Esophagus muscularis mucosa (tissue), 4 donors: ENCODE measurements around the gene WNT6. TPM values are rescaled to one million over a fixed set of nuclear protein-coding genes. Genes with fewer than 3 reads are reported as not detected.

Experiments
- DNase-seq: peaks from one replicate; pipeline ENCODE4 v3.0.0-alpha.2; 2017; ENCODE audit errors: extremely low spot score
- H3K27ac ChIP-seq, 4 donors: fragments of 200-600 bp; sonication (generic); replicated peaks in 1 of 4; 1 replicate in 3 of 4; 2 replicates in 1 of 4; pipeline ENCODE4 v1.5.1; 2016 to 2019; ENCODE audit warnings: mild to moderate bottlenecking in 1 of 4
- H3K27me3 ChIP-seq, 4 donors: fragments of 200-600 bp; sonication (generic); one replicate each; pipeline versions ENCODE4 v1.5.1 to v1.6.0; 2016 to 2019
- H3K36me3 ChIP-seq, 4 donors: fragments of 200-600 bp; sonication (generic); one replicate each; pipeline ENCODE4 v1.5.1; 2016 to 2019
- H3K4me1 ChIP-seq, 4 donors: fragments of 200-600 bp; sonication (generic); one replicate each; pipeline ENCODE4 v1.5.1; 2016 to 2019
- H3K4me3 ChIP-seq, 4 donors: fragments of 200-600 bp; sonication (generic); 1 replicate in 2 of 4; 2 replicates in 2 of 4; pipeline ENCODE4 v1.5.1; 2016 to 2019; ENCODE audit warnings: mild to moderate bottlenecking in 4 of 4, moderate library complexity in 1 of 4
- H3K9me3 ChIP-seq, 4 donors: fragments of 200-600 bp; sonication (generic); 1 replicate in 3 of 4; 2 replicates in 1 of 4; pipeline ENCODE4 v1.5.1; 2016 to 2019
- EP300 ChIP-seq: sonication (generic); formaldehyde crosslinking; IDR thresholded peaks from one replicate; pipeline ENCODE4 v1.6.1; 2017; ENCODE audit warnings: antibody characterized with exemption
- POLR2A ChIP-seq: fragments of 450-650 bp; IDR thresholded peaks from one replicate; pipeline ENCODE4 v1.6.1; 2017; ENCODE audit warnings: antibody characterized with exemption, moderate library complexity, mild to moderate bottlenecking, low read depth
- POLR2AphosphoS5 ChIP-seq, 2 donors: sonication (generic); formaldehyde crosslinking; IDR thresholded peaks; one replicate each; pipeline ENCODE4 v1.6.1; 2017; ENCODE audit warnings: antibody characterized with exemption in 2 of 2
- WGBS: methylation state at CpG from one replicate; pipeline ENCODE4 v1.1.5; 2018; 5-methylcytosine and 5-hydroxymethylcytosine counted together
- intact Hi-C: fragments of 100-400 bp; cut with DNase I; formaldehyde crosslinking; loops from one replicate; pipeline ENCODE4 v1.15.1; 2023
- total RNA-seq, 4 donors: library from RNA; depleted of rRNA; stranded (reverse); fragments of >200 nt; gene quantifications; one replicate each; pipeline versions ENCODE4 v1.1.0 to v1.2.1, GENCODE V29; 2016
- TF ChIP-seq, protein P1 (sequence below), 3 experiments: fragments of 200-600 bp in 2 of 3; fragments of 450-650 bp in 1 of 3; sonication (generic) in 2 of 3; IDR thresholded peaks; one replicate each; pipeline ENCODE4 v1.5.1; 2017 to 2019; ENCODE audit warnings: antibody characterized with exemption in 3 of 3, mild to moderate bottlenecking in 2 of 3, moderate library complexity in 1 of 3

The WNT6 gene
- total RNA-seq, 4 donors from 2014 or later = 2.9 to 14.3 (median 8.0) TPM

DNA sequence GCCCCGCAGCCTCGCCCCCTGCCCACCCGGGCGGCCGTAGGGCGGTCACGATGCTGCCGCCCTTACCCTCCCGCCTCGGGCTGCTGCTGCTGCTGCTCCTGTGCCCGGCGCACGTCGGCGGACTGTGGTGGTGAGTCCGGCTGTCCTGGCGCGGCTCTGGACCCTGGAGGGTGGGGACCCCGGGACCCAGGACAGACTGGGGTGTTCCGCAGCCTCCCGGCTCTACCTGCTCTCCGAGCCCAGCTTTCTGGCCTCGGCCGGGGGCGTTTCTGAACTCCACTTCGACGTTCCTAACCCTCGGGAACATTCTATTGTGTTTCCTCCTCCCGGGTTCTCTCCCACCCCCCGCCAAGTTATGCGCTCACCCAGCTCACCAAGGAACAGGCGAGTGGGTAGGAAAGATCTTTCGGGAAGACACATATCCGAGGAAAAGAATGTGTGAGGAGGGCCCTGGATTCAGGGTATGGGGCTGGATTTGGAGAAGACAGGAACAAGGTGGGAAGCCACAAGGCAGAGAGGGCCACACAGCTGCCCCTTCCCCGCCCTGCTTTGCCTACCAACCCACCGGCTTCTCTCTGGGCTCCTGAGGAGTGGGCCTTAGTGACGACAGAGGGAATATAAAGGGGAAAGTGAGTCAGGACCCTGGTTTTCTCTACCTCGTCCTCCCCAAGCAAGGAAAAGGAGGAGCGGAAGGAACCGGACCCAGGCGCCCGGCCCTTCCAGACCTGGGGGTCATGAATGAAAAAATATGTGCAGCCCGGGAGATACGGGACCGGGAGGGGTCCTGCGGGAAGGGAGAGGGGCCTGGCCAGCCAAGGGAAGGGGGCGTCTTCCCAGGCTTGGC is 605 bp downstream of the WNT6 start:
- Histone ChIP-seq H3K27me3 (peaks cover 0 to 100% (median 50%) of the 10 kb centered on the region in 4 donors), H3K4me1 (peaks cover 22 to 36% (median 28%) of the 10 kb centered on the region in 4 donors), H3K27ac (peak overlapping the region in 2 of 4 donors; percentile 7 to 29), H3K36me3 (no peaks in the 10 kb centered on the region), H3K4me3 (peak overlapping the region; percentile 51 to 64 (median 51)), H3K9me3 (no peaks in the 10 kb centered on the region)
- TF ChIP-seq, protein P1, sequence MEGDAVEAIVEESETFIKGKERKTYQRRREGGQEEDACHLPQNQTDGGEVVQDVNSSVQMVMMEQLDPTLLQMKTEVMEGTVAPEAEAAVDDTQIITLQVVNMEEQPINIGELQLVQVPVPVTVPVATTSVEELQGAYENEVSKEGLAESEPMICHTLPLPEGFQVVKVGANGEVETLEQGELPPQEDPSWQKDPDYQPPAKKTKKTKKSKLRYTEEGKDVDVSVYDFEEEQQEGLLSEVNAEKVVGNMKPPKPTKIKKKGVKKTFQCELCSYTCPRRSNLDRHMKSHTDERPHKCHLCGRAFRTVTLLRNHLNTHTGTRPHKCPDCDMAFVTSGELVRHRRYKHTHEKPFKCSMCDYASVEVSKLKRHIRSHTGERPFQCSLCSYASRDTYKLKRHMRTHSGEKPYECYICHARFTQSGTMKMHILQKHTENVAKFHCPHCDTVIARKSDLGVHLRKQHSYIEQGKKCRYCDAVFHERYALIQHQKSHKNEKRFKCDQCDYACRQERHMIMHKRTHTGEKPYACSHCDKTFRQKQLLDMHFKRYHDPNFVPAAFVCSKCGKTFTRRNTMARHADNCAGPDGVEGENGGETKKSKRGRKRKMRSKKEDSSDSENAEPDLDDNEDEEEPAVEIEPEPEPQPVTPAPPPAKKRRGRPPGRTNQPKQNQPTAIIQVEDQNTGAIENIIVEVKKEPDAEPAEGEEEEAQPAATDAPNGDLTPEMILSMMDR (IDR thresholded peaks at IDR 0.05) = no peak
- TF ChIP-seq POLR2AphosphoS5 (IDR thresholded peaks at IDR 0.05) (no peak), POLR2A (no peak), EP300 (no peak)
- intact Hi-C loops = no loop called here
- no peak for DNase-seq
- 8% methylated on average over 13 of the region's 47 CpGs for WGBS

DNA sequence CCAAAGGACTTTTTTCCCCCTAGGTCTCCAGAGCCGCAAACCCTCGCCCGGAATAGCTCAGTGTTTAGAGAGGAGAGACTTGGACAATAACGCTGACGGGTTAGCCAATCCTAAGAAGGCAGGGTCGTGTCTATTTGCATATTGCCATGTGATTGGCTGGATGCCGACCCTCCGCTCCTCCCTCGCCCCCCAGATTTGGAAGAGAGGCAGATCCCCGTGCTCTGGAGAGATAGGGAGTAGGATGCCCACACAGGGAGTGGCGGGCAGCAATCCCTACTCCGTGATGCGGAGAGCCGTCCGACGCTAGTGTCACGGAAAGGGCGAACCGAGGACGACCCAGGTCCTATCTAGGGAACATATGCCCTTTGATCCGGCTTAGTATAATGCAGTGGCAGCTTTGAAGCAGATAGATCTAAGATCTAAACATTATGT is 1.4 kb downstream of the WNT6 start:
- peaks cover 0 to 100% (median 50%) of the 10 kb centered on the region in 4 donors for H3K27me3 ChIP-seq
- peak overlapping the region; percentile 51 to 64 (median 51) for H3K4me3 ChIP-seq

DNA sequence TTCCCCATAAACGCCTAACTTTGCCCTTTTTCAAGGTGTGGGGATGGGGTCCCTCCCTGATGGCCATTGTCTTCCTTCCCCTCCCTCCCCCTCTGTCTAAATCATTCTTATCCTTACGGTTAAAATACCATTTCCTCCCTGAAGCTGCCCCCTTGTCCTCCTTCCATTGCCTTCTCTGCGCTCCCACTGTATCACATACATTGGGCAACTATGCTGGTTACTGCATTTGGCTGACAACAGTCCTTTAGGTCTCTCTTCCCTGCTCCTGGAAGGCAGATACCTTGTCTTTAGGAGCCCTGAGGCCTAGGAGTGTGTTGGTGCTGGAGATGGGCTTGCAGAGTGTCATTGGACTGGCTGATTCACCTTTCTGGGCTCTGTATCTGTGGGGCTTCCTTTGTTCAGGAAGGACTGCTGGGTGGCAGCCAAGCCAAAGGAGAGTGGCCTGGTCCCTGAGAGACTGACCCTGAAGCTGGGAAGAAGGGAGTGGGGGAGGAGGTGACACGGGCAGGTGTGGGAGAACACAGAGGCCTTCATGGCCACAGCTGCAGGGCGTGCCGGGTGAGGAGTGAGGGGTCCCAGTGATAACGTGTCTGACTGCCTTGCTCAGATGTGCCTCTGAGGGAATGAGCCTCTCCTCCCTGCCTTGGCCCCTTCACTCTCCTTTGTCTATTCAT is 2.2 kb downstream of the WNT6 start:
- Histone ChIP-seq H3K27ac (no peak overlapping the region), H3K36me3 (no peaks in the 10 kb centered on the region), H3K27me3 (peaks cover 0 to 98% (median 50%) of the 10 kb centered on the region in 4 donors), H3K4me1 (peaks cover 22 to 36% (median 28%) of the 10 kb centered on the region in 4 donors), H3K9me3 (no peaks in the 10 kb centered on the region), H3K4me3 (no peak overlapping the region)
- DNase-seq = no peak
- TF ChIP-seq POLR2AphosphoS5 (IDR thresholded peaks at IDR 0.05) (no peak), POLR2A (no peak), EP300 (no peak)
- intact Hi-C loops = no loop called here
- 71% methylated on average over 7 of the region's 7 CpGs for WGBS

More for the DNA sequence above, 1.4 kb downstream of the WNT6 start:
- TF ChIP-seq POLR2AphosphoS5 (IDR thresholded peaks at IDR 0.05) (peak in 1 of 2 donors; percentile 67), POLR2A (no peak)
- Histone ChIP-seq H3K4me1 (peaks cover 22 to 36% (median 28%) of the 10 kb centered on the region in 4 donors), H3K27ac (peak overlapping the region in 1 of 4 donors; percentile 7), H3K36me3 (no peaks in the 10 kb centered on the region), H3K9me3 (no peaks in the 10 kb centered on the region)
- no peak for DNase-seq
- intact Hi-C loops = no loop called here
- WGBS = 3% methylated on average over 20 of the region's 21 CpGs

DNA sequence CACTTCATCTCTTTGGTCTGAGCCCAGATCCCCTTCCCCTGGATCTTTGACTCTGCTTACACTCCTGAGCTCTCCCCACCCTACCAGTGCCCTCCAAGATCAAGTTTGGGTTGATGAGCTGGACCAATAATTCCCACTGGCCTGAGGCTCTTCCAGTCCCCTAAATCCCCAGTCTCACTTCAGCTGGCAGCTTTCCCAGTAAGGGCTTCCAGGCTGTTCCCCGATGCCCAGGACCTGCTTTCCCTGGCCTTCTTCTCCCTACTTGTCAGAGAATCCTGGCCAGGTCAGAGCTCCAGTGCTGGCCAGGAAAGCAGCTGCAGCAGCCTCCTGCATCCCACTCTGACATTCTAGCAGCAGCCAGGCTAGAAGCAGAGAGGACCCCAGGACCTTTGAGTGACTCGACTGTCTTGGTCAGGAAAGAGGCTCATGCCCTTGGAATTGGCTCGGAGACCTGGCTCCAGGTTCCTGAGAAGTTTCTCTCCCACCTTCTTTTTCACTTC is 3.5 kb downstream of the WNT6 start:
- TF ChIP-seq POLR2AphosphoS5 (IDR thresholded peaks at IDR 0.05) (no peak), EP300 (no peak), POLR2A (no peak)
- TF ChIP-seq, protein P1 (IDR thresholded peaks at IDR 0.05) = no peak
- 78% methylated on average over 3 of the region's 3 CpGs for WGBS
- no peak overlapping the region for H3K27ac ChIP-seq
- peaks cover 0 to 98% (median 44%) of the 10 kb centered on the region in 4 donors for H3K27me3 ChIP-seq
- H3K4me1 ChIP-seq = peaks cover 19 to 33% (median 28%) of the 10 kb centered on the region in 4 donors
- DNase-seq = no peak
- H3K4me3 ChIP-seq = no peak overlapping the region
- no peaks in the 10 kb centered on the region for H3K36me3 ChIP-seq
- intact Hi-C loops = no loop called here
- H3K9me3 ChIP-seq = no peaks in the 10 kb centered on the region

DNA sequence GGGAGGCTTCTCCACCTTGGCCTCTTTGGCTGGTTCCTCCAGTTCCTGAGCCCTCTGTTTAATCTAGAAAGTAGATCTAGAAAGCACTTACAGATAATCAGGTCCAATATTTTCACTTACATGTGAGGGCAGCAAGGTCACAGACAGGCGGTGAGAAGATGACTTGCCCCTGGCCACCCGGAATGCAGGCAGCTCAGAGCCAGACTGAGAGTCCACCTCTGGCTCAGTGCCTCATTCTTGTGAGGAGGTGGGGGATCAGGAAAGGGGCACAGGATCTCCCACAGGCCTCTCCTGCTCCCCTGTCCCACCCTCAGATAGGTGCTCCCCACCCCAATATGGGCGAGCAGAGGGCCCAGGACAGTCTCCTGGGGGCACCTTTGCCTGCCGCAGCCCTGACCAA is 5.8 kb downstream of the WNT6 start:
- 68% methylated on average over 3 of the region's 4 CpGs for WGBS
- TF ChIP-seq, protein P1 (IDR thresholded peaks at IDR 0.05) = no peak
- no peak for TF ChIP-seq EP300
- no peak for TF ChIP-seq POLR2AphosphoS5 (IDR thresholded peaks at IDR 0.05)
- TF ChIP-seq POLR2A = no peak
- DNase-seq = no peak

More for the DNA sequence above, 5.8 kb downstream of the WNT6 start:
- Histone ChIP-seq H3K27me3 (peaks cover 0 to 98% (median 23%) of the 10 kb centered on the region in 4 donors), H3K4me3 (no peak overlapping the region), H3K36me3 (no peaks in the 10 kb centered on the region), H3K4me1 (peaks cover 8 to 14% (median 11%) of the 10 kb centered on the region in 4 donors), H3K27ac (no peak overlapping the region), H3K9me3 (no peaks in the 10 kb centered on the region)
- intact Hi-C loops = no loop called here
